Measurements from ENCODE around the gene CRHBP.

GRCh38 chr5:76990899-76991459, 38.1 kb downstream of the CRHBP start:
- TF ChIP-seq CTCF (IDR thresholded peaks at IDR 0.05; ENCODE audit: insufficient read depth, low read depth, low read length) = no peak
- no peak for TF ChIP-seq EZH2 (IDR thresholded peaks at IDR 0.05; ENCODE audit: insufficient read depth, low read length)

Data from astrocyte (in vitro differentiated cells and primary cell).